ENCODE results near the gene CREB5.
"Not testable (repeated sequence)": the region's sequence is repeated elsewhere in the genome, so short reads cannot be mapped to it uniquely, and the experiment has no call there.

Gene CREB5

DNA sequence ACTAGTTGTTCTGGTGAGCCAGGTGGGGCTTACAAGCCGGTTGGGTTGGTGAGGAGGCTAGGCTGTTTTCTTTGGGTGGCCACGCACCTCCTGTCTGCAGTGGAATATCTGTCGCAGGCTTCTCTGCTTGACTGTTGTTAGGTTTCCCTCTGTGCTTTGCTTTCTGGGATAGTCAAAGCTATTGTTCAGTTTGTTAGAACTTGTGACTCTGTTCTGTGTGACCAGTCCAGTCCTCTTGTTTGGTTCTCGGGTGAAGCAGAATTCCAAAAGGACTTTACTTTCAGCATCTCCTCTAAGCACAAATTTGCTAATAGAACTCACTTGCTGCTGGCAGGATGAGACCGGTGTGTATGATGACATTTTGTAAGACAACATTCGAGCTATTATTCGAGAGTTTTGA is 105.3 kb downstream of the CREB5 start:
- no peak for DNase-seq

DNA sequence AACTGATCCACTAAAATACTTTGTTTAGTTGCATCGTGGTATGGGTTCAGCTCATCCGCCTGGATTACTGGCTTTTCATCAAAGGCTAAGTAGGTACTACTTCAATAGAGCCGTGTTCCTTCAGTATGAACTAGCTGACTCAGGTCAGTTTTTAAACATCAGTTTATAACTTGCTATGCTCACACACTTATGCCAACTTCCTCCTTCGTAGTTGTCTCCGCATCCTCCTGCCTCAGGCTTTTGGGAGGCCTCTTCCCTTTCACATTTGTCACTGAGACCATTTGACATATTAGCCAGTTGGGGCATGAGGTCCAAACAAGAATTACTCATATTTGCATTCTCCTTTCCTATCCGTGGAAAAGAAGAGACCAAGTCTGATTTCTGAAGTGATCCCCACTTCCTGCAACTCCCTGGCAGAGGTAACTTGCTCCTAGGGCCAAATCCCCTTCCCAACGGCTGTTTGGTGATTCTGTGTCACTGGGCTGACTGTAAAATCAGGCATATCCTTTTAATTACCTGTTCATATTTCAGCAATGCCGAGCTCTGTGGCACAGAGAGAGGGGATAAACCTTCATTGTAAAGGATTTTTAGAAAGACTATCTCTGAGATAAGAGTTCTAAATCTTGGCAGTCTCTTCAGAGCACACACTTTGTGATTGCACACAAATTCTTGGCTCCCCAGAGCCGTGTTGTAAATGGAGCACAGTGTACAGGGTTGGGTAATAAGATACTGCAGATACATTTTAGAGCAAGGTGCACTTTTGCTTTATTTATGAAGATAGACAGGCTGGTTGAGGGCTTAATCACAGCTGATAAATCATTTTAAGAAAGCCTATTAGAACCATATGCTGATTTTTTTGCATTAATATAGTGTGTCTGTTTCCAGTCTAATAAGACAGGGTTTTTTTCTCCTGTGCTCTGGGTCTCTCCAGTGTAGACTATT is 108.0 kb downstream of the CREB5 start:
- DNase-seq, result no peak

DNA sequence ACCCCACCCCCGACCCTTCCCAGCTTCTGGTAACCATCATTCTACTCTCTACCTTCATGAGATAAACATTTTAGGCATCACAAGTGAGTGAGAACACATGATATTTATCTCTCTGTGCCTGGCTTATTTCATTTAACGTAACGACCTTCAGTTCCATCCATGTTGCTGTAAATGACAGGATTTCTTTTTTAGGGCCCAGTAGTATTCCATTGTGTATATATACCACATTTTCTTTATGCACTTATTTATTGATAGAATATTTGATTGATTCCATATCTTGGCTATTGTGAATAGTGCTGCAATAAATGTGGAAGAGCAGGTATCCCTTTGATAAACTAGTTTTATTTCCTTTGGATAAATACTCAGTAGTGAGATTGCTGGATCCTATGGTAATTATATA is 112.7 kb downstream of the CREB5 start:
- DNase-seq, result no peak

DNA sequence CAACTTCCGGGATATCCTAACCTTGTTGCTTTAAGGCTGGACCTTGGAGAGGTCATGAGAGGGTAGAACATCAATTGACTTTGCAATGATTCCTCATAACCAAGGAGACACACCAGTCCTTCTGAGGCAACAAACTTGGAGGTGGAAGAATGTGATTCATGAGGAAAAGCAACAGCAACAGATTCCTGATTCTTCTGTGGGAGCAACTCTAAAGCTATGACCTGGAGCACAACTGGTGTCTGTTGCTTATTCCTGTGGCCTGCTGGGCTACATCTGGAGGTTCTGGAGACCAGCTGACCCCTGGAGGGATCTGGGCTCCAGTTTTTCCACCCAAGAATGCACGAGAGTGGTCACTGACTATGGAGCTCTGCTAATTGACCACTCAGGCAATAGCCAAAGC is 116.6 kb downstream of the CREB5 start:
- no peak for DNase-seq

DNA sequence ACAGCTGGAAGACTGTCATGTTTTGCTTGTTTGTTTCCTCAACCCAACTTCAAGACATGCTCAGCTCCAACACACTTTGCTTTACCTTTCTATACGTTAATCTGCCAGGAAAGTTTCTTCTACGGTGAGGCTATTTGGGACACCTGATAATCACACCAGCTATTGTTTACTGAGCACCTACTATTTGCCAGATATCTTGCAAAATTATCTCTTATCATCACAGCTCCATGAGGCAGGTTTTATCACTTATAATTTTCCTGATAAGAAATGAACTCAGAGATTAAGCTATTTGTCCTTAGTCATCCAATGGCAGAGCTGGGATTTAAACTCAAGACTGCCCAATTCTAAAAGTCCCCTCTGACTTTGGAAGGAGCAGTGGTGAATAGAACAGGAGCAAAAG is 117.4 kb downstream of the CREB5 start:
- DNase-seq, result no peak

DNA sequence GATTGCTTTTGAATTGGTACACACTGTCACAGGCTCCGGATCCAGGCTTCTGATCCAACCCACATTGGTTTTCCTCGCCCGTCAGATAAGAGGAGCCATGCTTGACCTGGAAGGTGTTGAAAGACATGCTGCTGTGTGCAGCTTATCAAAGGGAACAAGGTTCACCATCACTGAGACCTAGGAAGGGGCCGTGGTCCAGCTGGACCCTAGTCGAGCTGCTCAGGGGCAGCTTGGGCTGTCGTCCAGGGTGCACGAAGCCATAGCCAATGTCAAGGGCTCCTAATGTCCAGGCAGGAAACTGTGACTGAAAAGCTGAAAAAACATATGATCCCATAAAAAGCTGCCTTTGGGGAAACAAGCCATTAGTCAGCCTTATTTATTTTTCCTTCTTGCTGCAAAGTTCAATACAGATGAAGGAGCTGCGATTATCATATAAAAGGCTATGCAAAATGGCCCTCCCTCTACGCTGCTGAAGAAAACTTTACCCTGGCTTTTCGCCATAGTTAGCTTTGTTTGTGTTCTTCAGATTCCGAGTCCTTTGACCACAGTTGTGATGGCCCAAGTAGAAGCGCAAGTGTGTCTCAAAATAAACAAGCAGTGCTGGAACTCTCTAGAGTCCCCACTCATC is 118.0 kb downstream of the CREB5 start:
- DNase-seq, result no peak

DNA sequence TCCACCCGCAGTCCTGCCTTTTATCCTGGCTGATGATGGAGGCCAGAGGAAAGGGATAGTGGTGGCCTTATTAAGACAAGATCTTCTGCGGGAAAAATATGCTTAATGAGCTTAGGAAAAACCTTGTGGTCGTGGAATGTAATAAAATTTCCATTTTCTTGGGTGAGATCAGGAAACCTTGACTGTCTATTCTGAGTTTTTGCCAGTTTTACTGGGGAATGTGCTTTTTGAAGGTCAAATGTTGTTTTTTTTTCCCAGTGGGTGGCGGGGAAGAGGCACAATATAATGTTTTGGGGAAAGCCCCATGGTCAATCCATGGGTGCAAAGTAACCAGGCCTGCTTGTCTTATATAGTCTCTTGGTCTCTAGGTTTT is 118.5 kb downstream of the CREB5 start:
- DNase-seq, result no peak

DNA sequence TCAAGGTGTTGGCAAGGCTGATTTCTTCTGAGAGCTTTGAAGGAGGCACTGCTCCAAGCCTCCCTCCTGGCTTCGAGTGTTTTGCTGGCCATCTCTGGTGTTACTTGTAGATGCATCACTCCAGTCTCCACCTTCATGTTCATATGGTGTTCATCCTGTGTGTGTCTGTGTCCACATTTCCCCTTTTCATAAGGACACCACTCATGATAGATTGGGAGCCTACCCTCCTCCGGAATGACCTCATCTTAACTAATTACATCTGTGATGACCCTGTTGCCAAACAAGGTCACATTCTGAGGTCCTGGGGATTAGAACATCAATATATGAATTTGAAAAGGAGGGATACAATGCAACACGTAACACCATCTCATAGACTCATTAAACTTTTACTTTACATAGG is 119.0 kb downstream of the CREB5 start:
- DNase-seq, result no peak

DNA sequence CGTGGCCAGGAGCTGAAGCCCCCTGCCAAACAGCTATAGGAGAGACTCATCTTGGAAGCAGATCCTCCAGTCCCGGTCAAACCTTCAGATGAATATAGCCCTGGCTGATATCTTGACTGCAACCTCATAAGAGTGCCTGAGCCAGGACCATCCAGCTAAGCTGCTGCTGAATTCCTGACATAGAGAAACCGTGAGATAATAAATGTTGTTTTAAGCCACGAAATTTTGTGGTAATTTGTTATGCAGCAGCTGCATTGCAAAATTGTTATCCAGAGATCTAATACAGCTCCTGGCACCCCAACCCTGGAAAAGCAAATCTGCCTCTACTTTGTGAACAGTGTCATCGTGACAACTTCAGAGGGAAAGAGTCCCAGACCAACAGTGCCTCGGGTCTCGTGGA is 119.9 kb downstream of the CREB5 start:
- DNase-seq, result no peak

DNA sequence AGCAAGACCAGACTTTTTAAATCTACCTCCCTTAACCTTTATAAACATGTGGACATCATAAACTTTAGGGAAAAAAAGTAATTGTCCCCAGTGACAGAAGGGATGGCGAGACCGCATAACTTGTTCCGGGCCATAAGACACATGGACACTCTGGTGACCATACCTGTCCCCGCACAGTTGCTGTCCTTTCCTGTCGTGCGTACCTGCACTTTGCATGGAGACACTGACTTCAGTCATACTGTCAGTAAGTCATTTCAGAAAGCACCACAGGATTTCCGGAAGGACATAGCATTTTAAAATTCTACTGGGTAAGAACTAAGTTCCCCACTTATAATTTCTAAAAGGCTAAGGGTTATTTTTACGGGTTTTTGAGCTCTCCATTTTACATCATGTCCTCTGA is 120.9 kb downstream of the CREB5 start:
- DNase-seq, result no peak

DNA sequence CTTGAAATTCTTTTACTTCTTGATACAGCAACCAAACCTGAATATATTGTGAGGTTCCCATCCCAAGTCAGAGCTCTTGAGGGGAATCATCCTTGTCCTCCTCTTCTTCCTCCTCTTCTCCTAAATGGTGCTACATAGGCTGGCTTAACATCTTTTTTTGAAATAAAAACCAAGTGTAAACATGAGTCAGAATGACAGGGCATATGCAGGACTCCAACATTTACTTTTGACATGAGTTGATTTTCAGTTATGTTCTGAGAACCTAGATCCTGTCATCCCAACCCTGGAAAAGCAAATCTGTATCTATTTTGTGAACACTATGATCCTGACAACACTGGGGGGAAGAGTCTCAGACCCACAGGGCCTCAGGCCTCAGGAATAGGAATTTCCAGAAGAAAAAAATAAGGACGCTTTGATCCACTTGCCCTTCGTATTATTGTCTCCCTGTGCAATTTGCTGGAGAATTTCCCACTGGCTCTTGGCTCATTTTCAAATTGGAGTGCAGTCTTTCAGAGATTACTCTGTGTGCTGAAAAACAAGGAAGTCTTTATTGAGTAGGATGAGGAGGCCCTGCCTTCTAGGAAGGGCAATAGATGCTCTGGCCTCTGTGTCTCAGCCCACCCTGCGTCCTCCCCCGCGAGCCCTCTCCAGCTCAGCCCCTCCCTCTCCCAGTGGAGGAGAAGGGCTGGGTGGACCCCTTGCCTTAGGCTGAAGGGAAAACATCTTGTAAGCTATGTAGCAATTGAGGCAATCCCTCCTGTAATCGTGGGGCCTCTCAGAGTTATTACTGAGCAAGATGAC is 121.6 kb downstream of the CREB5 start:
- no peak for DNase-seq

DNA sequence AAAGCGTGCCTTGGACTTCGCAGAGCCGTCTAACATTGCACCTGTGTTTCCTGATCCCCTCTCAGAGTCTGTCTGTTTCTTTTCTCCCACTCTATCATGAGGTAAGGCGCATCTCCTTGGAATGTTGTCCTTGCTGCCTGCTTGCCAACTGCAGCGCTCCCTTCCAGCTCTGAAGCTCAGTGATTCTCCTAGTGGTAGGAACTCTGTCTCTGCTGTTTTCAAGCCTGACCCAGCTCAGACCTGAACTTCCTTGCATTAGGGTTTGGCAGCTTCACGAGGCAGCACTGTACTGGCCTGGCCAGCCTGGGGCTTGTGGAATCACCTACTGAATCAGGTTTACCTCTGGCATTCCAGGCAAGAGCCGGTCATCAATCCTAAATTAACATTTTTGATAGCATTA is 123.9 kb downstream of the CREB5 start:
- no peak for DNase-seq

DNA sequence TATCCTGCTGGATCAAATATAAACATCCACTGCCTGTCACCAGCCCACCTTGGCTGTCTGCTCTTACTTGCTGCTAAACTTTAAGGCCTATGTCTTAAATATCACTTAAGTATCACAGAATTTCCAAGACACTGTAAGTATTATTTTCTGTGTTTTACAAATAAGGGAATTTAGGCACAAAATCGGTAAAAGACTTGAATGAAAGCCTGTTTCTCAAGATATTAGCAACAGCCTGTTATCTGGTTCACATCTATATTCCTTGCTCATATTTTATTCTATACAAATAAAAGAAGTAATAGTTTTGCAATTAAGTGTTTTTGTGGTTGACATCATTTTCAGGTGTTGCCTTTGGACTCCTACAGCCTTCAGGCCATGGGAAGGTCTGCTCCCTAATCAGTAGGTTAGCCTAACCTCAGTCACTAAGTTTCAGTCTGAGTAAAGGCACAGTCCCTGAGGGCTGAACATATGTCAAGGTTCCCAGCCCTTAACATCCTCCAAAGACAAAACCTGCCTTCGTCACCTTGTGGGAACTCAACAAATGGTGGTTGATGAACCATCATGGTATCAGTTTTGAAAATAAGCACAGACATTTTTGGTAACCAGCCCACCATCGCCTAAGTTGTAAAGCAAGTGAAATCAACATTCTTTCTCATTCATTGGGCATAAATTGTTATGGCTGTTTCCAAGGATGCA is 127.1 kb downstream of the CREB5 start:
- DNase-seq, result no peak

DNA sequence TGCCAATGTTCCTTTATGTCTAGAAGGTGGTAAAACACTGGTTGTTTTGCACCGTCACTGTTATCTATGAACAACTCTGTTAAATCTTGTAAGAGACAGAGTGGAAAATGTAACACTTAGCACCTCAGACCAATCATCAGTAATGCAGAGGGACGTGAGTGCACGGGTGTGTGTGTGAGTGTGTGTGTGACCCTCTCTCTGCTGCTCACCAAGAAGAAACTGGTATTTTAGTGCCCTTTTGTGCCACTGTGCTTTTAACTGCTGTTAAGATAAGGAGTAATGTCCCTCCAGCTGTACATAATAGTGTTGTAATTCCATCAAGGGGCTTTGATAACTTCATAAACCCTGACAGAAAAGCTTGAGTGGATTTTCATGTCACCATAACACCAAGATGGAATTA is 130.1 kb downstream of the CREB5 start:
- DNase-seq, result no peak

DNA sequence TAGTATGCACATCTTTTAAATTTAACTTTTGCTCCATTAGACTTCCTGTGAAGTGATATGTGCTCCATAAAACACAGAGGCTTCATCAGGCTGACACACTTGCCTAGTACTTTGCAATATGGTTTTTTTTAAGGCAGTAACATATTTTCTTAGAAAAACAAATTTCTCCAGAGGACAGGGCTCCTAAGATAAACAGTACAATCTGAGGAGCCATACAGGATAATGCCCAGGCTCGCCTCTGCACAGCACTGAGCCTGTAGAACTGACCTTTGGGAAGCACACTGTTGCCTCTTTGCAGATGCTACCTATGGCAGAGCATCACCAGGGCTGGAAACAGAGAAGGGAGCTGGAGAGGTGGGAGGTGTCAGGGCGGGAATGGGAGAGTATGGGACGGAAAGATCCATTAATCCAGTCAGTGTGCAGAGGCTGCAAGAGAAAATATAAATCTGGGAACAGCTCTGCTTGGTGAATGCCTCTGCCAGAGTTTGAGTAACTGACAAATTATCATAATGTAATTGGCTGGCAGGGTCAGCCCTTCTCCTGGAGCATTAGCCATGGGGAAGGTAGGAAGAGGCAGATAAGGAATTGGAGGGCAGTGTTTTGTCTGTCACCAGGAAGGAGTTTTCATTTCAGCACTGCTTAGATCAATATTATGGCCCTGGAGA is 132.3 kb downstream of the CREB5 start:
- DNase-seq, result no peak

DNA sequence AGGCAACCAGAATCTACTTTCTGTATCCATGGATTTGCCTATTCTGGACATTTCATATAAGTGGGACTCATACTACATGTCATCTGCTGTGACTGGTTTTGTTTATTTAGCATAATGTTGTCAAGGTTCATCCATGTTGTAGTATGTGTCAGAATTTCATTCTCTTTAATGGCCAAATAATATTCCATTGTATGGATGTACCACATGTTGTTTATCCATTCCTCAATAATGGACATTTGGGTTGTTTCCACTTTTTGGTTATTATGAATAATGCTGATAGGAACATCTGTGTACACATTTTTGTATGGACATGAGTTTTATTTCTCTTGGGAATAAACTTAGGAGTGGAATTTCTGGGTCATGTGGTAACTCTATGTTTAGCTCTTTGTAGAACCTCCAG is 133.7 kb downstream of the CREB5 start:
- no peak for DNase-seq

DNA sequence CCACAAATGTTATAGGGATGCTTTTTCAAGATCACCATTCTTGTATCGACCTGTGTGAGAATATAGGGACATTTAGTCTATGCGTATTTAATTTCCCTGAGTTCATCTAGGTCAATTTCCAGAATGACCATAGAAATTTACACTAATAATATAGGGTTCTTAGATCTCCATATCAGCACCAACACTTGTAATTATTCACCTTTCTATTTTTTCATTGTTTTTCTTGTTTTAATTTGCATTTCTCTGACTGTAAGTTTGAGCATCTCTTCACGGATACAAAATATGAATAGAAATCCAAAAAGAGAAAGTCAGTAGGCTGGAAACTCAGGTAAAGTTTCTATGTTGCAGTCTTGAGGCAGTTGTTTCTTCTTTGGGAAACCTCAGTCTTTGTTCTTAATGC is 134.8 kb downstream of the CREB5 start:
- DNase-seq, result no peak

DNA sequence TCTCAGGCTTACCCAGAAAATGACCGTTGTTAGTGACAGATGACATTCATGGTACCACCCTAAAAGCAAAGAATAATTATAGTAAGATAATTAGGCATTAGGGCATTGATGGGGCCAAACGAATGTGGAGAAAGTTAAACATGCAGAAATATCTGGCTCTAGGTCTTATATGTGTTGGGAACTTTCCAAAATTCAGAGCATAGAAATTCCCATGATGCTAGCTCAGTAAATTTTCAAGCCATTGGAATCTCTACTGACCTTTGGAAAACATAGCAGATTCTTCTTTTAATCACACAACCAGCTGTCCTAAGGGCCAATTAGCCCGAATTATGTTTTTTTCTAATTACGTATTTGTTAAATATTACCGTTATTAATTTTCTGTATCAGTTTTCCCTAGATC is 136.1 kb downstream of the CREB5 start:
- no peak for DNase-seq

DNA sequence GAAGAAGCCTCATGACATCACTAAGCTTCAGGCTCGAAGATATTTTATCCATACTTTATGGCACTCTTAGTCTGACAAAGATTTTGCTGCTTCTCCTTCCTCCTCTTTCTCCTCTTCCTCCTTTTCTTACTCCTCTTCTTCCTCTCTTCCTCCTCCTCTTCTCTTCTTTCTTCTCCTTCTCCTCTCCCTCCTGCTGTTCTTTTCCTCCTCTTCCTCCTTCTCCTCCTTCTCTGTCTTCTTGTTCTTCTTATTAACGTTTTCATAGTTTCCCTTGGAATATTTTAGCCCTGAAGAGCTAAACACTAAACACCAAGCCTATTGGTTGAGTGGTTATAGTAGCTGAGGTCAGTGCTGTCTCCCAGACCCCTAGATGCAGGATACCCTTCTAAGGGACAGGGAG is 137.7 kb downstream of the CREB5 start:
- DNase-seq, result no peak

DNA sequence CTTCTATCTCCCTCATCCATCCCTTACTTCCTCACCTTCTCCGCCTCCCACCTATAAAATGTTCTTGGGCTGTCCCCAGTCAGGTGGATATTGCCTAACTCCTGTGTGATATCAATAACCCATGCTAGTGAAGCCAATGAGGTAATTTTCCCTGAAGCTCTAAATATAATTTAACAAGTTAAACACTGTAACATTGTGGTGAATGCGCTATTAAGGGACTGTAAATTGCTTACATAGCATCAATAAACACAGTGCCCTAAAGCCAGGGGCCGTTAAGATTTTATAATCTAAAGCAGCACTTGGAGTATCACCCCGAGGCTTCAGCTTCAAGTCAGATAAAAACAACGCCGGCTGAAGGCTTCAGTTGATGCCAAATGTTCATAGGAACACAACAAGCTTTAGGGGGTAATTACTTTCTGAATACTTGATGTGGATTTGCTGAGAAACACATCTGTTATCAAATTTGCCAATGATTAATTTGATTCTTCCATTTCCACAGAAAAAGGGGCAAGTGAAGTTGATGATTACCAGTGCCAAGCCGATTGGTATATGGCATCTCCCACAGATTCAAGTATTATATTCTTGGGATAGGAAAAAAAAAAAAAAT is 138.4 kb downstream of the CREB5 start:
- DNase-seq, result no peak

DNA sequence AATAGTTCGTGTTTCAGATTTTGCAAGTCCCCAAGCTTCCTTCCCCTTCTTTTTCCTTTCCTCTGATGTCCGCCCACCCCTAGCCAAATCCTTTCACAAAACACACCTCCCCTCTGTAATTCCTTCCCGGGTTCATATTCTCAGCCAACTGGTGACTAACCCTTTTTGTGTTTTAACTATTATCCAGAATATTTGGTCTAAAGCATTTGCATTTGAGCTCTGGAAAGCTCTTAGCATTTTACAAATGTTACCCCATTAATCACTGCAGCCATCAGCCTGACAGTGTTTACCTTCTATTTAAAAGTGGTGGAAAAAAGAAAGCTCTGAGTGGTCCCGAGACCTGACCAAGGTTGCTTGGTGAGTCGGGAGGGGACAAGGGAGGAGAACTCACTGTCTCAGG is 139.0 kb downstream of the CREB5 start:
- no peak for DNase-seq

DNA sequence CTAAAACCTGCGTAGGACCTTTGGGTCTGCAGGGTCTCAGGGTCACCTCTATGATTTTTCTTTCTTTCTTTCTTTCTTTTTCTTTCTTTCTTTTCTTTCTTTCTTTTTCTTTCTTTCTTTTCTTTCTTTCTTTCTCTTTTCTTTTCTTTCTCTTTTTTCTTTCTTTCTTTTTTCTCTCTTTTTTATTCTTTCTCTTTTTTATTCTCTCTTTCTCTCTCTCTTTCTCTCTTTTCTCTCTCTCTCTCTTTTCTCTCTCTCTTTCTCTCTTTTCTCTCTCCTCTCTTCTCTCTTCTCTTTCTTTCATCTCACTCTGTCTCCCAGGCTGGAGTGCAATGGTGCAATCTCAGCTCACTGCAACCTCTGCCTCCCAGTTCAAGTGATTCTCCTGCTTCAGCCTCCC is 139.4 kb downstream of the CREB5 start:
- not testable (repeated sequence) for DNase-seq

All from KG1 (cell line).